Fibroblast of the conjunctiva (primary cell): Measurements from ENCODE around the gene NAA10.
A peak's percentile ranks its signal among the peaks of the same experiment; 100 is the strongest.

Experiments
- DNase-seq: peaks from one replicate; pipeline ENCODE4 v3.0.0-alpha.2; 2010; ENCODE audit warnings: low read depth

The NAA10 gene

DNA sequence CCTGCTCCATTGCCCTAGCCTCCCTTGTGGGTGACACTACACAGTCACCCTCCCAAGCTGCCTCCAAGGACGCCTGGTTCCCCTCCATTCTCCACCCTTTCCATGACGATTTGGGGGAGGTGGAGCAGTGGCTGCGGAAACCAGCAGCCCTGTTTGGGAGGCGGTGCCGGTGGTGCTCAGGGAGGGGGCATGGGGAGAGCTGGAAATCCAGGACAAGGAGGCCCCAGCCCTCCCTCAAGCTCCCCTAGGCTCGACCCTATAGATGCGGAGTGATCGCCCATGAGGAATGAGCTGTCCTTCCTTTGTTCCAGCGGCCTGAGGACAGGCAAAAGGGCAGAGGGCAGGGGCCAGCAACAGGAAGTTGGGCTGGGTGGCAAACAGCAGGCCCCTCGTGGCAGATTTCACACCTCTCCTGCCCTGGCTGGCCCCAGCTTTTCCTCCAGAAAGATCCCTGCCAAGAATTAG lies 13.2 kb upstream of the NAA10 start:
- no peak for DNase-seq

- DNase-seq, result peak; percentile 65
Observed at GRCh38 chrX:153947009-153947769, 12.4 kb upstream of the NAA10 start.

- no peak for DNase-seq
Observed at GRCh38 chrX:153945956-153946943, 11.4 kb upstream of the NAA10 start.

DNA sequence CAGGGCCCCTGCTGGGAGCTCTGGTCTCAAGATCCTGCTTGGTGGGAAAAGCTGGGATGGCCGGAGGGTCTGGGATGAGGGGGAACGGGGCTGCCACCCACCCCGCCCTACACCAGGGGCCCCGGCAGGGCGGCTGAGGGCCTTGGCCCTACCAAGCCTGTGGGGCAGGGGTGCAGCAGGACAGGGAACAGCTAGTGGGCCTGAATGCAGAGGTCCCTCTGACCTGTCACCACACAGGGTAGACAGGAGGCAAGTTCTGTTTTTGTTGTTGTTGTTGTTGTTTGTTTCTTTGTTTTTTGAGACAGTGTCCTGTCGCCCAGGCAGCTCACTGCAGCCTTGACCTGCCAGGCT lies 9.9 kb upstream of the NAA10 start:
- no peak for DNase-seq

GRCh38 chrX:153944140-153944799 lies 9.4 kb upstream of the NAA10 start, which contains the start of gene RENBP:
TSS of gene RENBP (minus strand) at chrX:153944643. CDS start at chrX:153944610, 33 bp downstream.
- no peak for DNase-seq

DNA sequence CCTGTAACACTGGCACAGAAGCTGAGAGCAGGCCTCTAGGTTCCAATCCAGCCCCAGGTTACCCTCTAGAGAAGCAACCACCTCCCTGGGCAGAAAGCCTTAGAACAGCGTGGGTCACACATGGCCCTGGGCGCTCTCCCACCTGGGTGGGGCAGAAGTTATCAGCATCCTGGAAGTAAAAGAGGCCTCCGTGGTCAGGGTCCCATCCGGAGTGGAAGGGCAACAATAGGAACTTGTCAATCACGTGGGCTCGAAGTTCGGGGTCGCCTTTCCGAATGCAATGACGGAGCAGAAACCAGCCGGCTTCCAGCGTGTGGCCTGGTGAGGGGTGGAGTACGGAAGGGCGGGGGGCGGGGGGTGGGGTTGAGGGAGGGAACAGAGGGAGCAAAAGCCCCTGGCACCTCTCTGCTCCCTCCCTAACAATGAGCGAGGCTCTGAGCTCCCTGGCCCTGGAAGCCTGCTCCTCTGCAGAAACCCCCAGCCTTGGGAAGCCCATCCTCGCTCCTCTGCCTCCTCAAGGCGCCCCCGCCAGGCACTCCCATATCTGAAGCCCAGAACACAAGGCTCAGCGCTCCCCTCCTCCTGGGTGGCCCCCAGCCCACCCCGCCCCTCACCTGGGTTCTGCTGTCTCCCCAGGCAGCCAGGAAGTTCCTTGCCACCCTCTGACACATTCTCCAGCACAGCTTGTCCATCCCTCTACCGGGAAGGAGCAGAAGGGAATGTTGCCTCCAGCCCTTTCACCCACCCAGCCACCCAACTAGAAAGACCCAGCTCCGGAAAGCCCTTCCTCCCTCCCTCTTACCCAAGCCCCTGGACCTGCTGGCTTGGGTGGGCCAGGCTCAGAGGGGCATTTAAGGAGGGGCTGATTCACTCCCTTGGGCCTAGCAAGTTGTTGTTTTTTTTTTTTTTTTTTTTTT lies 6.8 kb upstream of the NAA10 start:
- no peak for DNase-seq

- no peak for DNase-seq
Observed at GRCh38 chrX:153939573-153939972, 4.7 kb upstream of the NAA10 start.

GRCh38 chrX:153938226-153938786 lies 3.5 kb upstream of the NAA10 start:
- DNase-seq, result no peak

DNA sequence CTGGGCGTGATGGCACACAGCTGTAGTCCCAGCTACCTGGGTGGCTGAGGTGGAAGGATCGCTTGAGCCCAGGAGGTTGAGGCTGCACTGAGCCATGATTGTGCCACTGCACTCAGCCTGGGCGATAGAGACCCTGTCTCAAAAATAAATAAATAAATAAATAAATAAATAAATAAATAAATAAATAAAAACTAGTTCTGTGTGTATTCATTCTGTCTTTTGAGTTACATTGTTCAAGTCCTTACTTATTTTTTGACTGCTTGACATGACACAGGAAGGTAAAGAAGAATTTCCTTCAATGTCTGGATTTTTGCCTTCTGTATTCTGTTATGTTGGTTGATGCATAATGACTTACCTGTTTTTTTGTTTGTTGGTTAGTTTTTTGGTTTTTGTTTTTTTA lies 2.2 kb upstream of the NAA10 start:
- DNase-seq, result no peak

GRCh38 chrX:153935326-153935851 lies 552 bp upstream of the NAA10 start:
- DNase-seq, result no peak

DNA sequence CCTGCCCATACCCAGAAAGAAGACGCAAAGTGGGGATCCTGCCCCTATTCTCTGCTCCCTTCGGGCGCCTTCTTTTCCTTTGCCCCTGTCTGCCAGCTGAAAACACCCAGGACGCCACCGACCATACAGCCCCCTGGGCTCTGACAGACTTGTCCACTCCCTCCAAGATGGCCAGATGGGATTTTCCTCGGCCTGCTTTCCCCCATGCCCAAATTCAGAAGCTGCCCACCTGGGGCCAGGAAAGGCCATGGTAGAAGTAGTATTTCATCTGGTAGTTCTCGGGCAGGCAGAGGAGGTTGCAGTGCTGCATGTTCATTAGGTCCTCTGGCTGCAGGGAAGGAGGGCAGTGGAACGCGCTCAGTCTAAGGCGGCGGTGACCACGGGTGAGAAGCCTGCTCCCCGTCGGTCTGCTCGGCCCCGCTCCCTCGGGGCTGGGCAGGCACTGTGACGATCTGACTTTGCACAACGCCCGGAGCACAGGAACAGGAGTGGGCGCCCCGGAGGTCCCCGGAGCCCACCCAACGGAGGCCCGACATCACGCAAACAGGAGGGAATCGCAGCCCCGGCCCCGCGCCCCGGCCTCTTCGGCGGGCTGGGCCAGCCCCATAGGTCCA lies 582 bp downstream of the NAA10 start:
- DNase-seq, result no peak

GRCh38 chrX:153933748-153934147 lies 1.1 kb downstream of the NAA10 start:
- no peak for DNase-seq

GRCh38 chrX:153932220-153932915 lies 2.5 kb downstream of the NAA10 start:
- DNase-seq, result no peak

- DNase-seq, result no peak
Observed at GRCh38 chrX:153931748-153932147, 3.1 kb downstream of the NAA10 start.

DNA sequence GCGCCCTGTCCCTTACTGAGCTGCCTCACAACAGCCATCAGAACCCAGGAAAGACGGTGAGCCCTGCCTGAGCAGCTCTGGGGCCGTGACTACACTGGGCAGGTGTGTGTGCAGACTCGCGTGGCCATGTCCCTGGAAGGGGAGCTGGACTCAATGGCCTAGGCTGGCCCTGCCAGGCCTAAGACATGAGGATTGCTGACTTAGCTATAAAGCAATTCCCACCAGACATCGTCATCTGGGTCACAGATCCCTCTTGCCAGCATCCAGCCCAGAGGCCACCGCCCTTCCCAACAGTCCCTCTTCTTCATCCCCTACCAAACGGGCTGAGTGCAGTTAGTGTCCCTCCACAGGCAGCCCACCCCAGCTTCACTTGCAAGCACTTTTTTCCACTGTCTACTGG lies 3.7 kb downstream of the NAA10 start:
- DNase-seq, result no peak

DNA sequence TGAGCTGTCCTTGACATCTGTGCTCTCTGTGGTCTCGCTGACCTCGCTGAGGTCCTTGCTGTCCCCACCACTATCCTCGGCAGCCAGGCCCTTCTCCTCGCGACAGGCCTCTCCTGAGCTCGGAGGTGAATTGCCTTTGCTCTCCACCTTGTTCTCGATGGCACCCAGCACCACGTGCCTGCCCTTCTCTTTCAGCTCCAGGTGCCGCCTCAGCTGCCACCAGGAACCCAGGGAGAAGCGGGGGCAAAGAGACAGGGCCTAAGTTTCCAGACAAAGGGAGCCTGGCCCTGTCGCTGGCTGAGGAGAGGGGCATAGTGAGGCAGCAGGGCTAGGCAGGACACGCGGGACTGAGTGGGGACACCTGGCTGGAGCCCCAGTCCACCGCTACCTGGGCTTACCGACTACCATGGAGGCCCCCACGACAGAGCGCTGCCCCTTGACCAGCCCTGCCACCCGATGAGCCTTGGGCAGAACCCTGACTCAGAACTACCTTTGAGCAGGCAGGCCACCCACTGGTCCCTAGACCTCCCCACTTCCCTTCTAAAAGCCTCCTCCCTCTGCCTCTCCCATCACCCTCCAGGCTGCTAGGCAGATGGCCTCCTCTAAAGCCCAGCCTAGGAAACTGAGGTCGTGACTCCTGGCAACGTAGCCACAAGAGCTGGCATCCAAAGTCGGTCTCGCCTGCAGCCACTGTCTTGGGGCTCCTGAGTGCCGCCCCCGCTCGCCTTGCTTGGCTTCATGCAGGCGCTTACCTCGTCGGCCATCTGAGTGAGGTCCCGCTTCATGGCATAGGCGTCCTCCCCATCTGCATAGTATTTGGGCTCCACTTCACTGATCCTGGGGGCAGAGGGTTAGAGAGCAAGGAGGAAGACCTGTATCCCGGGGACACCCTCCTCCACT lies 4.6 kb downstream of the NAA10 start:
- no peak for DNase-seq

DNA sequence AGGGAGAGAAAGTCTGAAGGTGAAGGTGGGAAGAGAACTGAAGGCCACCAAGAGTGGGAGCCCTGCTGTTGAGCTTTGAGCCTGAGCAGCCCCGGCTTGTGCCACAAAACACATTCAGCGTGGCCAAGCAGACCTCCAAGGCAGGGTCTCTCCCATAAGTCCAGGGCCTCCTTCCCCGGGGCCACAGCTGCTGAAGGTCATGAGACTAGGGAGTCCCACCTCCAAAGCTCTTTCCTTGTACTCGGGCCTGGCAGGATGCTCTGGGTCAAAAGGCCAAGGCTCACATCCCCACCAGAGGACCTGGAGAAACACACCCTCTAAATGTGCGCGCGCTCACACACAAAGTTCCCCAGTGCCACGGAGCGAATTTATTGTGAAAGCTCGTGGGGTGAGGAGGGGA lies 5.3 kb downstream of the NAA10 start:
- DNase-seq, result no peak

DNA sequence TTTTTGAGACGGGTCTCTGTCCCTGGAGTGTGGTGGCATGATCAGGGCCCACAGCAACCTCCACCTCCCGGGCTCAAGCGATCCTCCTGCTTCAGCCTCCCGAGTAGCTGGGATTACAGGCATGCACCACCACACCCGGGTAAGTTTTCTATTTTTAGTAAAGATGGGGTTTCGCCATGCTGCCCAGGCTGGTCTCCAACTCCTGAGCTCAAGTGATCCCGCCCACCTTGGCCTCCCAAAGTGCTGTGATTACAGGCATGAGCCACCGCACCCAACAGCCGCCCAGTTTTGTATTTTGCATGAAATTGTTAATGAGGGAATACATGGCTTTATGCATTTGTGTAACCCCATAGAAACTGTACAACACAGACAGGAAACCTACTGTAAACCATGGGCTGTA lies 6.0 kb downstream of the NAA10 start:
- no peak for DNase-seq
